Measurements from ENCODE around the gene ZNF71. TPM values are rescaled to one million over a fixed set of nuclear protein-coding genes. Genes with fewer than 3 reads are reported as not detected.

ZNF71 gene
- total RNA-seq: 30.5 TPM

DNA sequence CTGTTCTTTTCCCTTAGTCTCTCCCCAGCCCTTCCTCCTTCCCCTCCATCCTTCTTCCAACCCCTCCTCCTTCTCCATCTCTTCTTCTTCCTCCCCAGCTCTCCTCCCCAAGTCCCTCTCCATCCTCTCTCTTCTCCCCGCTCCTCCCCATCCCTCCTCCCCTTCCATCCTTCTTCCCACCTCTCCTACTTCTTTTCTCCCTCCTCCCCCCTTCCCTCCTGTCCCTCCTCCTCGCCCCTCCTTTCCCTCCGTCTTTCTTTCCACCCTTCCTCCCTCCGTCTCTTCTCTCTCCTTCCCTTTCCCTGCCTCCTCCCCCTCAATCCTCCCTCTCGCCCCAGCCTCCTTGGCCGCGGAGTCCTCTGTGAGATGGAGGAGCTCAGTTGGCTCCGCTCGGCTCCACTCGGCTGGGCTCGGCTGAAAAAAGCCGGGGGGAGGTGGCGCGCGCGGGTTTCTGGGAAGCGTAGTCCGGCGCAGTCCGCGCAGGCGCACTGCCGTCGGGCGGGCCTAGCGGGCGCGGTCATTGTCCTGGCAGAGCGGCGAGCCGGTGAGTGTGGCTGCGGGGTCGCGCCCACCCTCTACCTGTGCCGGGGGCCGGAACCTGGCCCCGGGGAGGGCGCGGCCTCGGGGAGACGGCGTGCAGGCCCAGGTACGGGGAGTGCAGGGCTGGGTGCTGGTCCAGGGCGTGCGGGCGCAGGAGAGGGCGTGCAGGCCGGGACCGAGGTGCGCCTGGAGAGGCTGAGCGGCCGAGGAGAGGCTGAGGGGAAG, at the start of gene ZNF71:
TSS of gene ZNF71 (plus strand) at position 520 of the 765 bp plus-strand sequence. CDS start 6,257 bp downstream, outside the sequence.
- Histone ChIP-seq H3K27me3 (no peaks in the 10 kb centered on the region), H3K4me3 (peak within 1 kb of the TSS; percentile 92 to 98), H3K4me1 (no peaks in the 10 kb centered on the region), H3K36me3 (peaks cover 0 to 10% of the 10 kb centered on the region in 2 donors), H3K9me3 (peaks cover 4 to 30% of the 10 kb centered on the region in 2 donors), H3K27ac (peak within 1 kb of the TSS; percentile 67 to 75)
- peak; percentile 43 to 93 for DNase-seq (ENCODE audit: low spot score in 2 of 2)
- TF ChIP-seq, protein P1, sequence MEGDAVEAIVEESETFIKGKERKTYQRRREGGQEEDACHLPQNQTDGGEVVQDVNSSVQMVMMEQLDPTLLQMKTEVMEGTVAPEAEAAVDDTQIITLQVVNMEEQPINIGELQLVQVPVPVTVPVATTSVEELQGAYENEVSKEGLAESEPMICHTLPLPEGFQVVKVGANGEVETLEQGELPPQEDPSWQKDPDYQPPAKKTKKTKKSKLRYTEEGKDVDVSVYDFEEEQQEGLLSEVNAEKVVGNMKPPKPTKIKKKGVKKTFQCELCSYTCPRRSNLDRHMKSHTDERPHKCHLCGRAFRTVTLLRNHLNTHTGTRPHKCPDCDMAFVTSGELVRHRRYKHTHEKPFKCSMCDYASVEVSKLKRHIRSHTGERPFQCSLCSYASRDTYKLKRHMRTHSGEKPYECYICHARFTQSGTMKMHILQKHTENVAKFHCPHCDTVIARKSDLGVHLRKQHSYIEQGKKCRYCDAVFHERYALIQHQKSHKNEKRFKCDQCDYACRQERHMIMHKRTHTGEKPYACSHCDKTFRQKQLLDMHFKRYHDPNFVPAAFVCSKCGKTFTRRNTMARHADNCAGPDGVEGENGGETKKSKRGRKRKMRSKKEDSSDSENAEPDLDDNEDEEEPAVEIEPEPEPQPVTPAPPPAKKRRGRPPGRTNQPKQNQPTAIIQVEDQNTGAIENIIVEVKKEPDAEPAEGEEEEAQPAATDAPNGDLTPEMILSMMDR (IDR thresholded peaks at IDR 0.05): no peak
- intact Hi-C loops (cut with DNase I): loop anchor here (1.0 to 10.0 kb wide), 6 partner anchors 28 to 1217 kb away; partner anchors contain the start of genes ZFP28, ZNF470, ZNF471 and ZNF552

DNA sequence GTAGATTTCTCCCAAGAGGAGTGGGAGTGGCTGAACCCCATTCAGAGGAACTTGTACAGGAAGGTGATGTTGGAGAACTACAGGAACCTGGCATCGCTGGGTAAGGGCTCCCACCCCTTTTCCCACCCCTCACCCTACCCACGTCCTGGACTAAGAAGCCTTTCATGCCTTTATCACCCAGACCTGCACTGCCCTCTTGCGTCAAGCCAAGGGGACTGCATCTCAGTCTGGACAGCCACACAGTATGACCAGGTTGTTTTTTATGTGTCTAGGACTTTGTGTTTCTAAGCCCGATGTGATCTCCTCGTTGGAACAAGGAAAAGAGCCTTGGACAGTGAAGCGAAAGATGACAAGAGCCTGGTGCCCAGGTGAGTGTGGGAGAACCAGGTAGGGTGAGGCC, 47.6 kb upstream of the ZNF71 start:
- peaks cover 85 to 97% of the 10 kb centered on the region in 2 donors for H3K9me3 ChIP-seq
- no peaks in the 10 kb centered on the region for H3K4me1 ChIP-seq
- H3K4me3 ChIP-seq: no peak overlapping the region
- no peak for DNase-seq (ENCODE audit: low spot score in 2 of 2)
- intact Hi-C loops (cut with DNase I): no loop called here
- peaks cover 72 to 98% of the 10 kb centered on the region in 2 donors for H3K36me3 ChIP-seq
- no peaks in the 10 kb centered on the region for H3K27me3 ChIP-seq
- TF ChIP-seq, protein P1 (IDR thresholded peaks at IDR 0.05): no peak
- no peak overlapping the region for H3K27ac ChIP-seq

DNA sequence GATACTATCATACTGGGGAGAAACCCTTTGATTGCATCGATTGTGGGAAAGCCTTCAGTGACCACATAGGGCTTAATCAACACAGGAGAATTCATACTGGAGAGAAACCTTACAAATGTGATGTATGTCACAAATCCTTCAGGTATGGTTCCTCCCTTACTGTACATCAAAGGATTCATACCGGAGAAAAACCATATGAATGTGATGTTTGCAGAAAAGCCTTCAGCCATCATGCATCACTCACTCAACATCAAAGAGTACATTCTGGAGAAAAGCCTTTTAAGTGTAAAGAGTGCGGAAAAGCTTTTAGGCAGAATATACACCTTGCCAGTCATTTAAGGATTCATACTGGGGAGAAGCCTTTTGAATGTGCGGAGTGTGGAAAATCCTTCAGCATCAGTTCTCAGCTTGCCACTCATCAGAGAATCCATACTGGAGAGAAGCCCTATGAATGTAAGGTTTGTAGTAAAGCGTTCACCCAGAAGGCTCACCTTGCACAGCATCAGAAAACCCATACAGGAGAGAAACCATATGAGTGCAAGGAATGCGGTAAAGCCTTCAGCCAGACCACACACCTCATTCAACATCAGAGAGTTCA, 40.7 kb upstream of the ZNF71 start:
- Histone ChIP-seq H3K9me3 (peaks cover 89 to 100% of the 10 kb centered on the region in 2 donors), H3K27ac (no peak overlapping the region), H3K27me3 (no peaks in the 10 kb centered on the region), H3K36me3 (peaks cover 46 to 57% of the 10 kb centered on the region in 2 donors), H3K4me1 (no peaks in the 10 kb centered on the region), H3K4me3 (no peak overlapping the region)
- TF ChIP-seq, protein P1 (IDR thresholded peaks at IDR 0.05): no peak
- intact Hi-C loops (cut with DNase I): no loop called here
- DNase-seq (ENCODE audit: low spot score in 2 of 2): no peak

DNA sequence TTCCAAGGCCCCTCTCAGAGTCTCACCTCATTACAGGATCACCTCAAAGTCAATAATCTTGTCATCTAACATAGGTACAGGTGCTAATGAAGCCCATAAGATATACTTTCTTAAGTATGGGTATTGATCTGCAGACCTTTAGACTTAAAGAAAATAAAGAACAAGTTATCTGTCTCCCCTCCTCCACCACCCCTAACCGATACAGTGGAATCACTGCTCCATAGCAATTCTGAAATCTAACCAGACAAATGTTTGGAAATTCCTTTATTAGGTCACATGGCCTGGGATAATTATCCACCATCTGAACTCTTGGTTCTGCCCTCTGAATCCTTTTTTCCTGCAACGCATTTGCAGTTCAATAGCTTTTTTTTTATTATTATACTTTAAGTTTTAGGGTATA, 32.3 kb upstream of the ZNF71 start:
- TF ChIP-seq, protein P1 (IDR thresholded peaks at IDR 0.05): no peak
- Histone ChIP-seq H3K4me1 (no peaks in the 10 kb centered on the region), H3K36me3 (peaks cover 0 to 4% of the 10 kb centered on the region in 2 donors), H3K27me3 (no peaks in the 10 kb centered on the region), H3K4me3 (no peak overlapping the region), H3K27ac (no peak overlapping the region), H3K9me3 (peaks cover 72 to 86% of the 10 kb centered on the region in 2 donors)
- DNase-seq (ENCODE audit: low spot score in 2 of 2): no peak
- intact Hi-C loops (cut with DNase I): loop anchor here (10.0 kb wide), 1 partner anchor 158 kb away; the partner anchor contains the start of gene ZNF583

DNA sequence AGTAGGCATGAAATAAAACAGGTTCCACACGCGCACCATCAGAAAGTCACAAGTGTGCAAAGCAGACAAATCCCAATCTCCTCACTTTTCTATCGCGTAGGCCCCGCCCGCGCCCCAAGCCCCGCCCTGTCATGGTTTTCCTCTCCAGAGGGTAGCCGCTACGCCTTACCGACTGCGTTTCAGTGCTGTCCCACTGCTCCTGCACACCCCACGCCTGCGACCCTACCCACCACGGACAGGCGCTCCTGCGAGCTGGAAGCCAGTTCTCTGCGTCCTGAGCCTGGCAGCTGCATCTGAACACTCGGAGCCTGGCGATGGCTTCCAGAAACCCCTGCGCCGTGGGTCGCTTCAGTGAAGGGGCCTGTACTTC, 28.2 kb upstream of the ZNF71 start:
- H3K36me3 ChIP-seq: peaks cover 31 to 33% of the 10 kb centered on the region in 2 donors
- peaks cover 54 to 83% of the 10 kb centered on the region in 2 donors for H3K9me3 ChIP-seq
- no peaks in the 10 kb centered on the region for H3K27me3 ChIP-seq
- H3K27ac ChIP-seq: peak overlapping the region; percentile 76 to 80
- peak overlapping the region; percentile 82 to 90 for H3K4me3 ChIP-seq
- intact Hi-C loops (cut with DNase I): loop anchor here (1.0 to 10.0 kb wide), 4 partner anchors 28 to 162 kb away; partner anchors contain the start of genes ZFP28, ZNF471, ZNF583 and ZNF71
- H3K4me1 ChIP-seq: peaks cover 0 to 4% of the 10 kb centered on the region in 2 donors
- TF ChIP-seq, protein P1 (IDR thresholded peaks at IDR 0.05): no peak
- DNase-seq (ENCODE audit: low spot score in 2 of 2): peak in 1 of 2 donors; percentile 68
